Measurements from ENCODE around the gene INPP4B.
"Not testable (repeated sequence)": the region's sequence is repeated elsewhere in the genome, so short reads cannot be mapped to it uniquely, and the experiment has no call there.

INPP4B gene

DNA sequence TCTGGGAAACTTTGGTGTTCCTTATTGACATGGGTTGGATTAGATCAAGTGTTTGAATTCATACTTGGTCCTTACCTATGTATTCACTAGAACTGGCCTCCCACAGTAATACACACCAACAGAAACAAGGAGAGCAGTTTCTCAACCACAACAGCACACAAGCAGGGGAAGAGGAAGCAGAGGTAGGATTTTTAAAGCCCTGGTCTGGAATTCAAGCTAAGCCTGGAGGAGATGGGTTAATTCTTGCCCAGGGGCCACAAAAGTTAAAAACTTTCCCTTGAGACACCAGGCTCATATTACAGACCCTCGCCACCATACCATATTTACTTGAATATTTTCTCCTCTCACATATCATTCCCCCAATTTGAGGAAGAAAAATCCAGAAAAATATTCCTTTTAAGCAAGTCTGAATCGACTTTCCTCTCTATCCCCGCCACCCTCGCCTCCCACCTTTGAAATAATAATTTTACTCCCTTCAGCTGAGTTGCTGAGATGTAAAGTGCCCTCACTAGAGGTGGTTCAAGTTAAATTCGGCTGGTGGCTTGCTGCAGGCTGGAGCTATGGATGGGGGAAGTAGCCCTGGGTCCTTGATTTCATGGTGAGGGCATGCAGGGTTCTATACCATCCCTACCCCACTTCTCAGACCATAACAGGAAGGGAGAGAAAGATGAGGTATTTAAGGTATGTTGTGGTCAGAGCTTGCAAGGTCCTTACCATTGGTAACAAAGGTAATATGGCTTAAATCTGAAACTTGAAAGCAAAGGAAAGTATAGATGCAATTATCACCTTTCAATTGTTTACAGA lies 440.2 kb downstream of the INPP4B start:
- no peak for DNase-seq

DNA sequence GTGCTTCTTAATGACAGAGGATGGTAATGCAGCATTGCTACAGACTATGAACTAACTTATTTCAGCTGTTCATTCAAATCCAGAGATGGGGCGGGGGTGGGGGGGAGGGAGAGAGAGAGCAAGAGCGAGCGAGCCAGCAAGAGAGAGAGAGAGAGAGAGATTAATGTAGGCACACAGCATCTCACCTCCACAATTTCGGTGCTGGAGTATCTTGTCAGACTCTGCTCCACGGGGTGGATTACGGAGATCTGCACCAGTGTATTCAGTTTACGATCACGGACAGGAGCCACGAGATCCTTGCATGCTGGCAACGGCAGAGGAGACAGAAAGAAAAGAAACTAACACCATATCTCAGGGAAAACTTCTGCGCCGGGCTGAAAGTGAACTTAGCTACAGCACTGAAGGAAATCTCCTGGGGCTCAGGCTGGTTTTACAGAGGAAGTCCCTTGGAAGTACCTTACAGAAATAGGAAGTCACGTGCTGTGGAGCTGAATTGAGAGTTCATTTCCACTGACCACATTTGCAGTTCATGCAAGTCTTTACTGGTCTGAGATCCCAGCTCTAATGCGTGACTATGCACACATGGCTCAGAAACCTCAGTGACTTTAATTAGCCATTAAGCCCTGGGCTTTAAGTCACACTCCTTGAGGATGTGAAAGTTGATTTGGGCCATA lies 440.9 kb downstream of the INPP4B start:
- DNase-seq, result peak; percentile 41

DNA sequence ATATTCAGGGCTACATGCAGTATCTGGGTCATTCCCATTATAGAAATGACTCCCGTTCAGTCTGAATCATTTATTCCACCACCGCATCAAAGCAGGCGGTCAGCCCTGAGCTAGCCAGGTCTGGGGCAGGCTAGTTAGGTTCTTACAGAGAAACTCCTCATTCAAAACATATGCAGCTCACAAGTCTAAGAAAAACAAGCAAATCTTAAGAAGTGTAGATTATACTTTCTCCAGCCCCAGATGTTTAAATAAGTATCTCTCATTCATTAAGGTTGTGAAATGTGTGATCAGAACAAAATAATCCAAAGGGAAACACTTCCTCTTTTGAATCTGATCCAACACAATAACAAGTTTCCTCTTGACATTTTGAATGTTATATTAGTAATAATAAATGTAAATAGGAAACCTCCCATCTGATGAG lies 441.9 kb downstream of the INPP4B start:
- no peak for DNase-seq

DNA sequence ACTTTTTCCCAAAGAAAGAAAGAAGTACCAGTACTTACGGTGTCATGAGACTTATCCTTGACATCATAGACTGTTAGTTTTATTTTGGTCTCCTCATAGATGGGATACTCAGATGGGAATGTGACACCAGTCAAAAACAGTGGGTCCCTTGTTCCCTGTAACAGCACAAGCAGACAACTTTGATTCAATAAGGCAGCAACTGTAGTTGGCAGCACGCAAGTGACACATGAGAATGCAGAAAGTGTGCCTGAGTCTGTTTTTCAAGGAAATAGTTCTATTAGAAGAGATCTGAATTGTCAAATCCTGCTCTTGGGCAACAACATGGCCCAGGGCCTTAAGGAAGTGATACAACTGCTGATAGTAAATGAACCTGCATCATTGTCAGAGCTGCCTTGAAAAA lies 443.2 kb downstream of the INPP4B start:
- no peak for DNase-seq

DNA sequence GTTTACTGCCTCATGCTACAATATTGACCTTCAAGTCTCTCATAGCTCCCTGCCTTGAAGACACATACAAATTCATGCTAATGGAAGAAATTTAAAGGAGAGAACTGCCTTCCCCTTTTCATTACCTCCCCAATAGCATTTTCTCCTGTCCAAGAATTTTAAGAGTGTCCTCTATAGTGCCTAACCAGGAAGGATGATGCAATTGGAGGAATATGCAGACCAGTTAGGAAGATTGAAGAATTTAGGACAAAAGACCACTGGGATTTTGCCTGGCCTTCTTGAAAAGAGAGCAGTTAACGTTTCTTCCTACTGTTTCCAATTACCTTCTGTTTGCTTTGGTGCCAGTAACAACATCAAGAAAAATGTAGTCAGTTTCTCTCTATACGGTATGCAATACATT lies 443.9 kb downstream of the INPP4B start:
- no peak for DNase-seq

DNA sequence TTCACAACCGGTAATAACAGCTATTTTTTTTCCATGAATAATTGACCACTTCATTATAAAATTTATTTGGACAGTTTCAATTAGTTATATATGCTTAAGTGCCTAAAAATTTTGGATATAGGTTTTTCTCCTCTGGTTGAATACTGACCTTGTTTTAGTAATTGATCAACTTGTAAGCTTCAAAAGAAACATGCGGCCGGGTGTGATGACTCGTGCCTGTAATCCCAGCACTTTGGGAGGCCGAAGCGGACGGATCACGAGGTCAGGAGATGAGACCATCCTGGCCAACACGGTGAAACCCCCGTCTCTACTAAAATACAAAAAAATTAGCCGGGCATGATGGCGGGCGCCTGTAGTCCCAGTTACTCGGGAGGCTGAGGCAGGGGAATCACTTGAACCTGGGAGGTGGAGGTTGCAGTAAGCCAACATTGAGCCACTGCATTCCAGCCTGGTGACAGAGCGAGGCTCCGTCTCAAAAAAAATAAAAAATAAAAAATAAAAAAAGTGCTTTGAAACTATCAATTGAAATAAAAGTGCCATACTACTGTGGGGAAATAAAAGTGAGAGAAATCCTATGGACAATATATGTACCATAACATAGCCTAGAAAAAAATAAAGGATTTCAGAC lies 448.6 kb downstream of the INPP4B start:
- DNase-seq, result not testable (repeated sequence)

DNA sequence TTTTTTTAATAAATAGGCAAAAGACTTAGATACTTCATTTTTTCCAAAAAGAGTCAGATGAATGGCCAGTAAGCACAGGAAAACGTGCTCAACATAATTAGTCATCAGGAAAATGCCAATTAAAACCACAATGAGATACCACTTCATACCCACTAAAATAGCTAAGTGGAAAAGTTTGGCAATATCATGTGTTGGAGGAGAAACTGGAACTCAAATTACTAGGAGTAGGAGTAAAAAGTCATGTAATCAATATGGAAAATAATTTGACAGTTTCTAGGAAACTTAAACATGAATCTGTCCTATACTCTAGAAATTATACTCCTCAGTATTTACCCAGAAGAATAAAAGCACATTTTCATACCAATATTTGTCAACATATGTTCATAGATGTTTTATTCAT lies 449.8 kb downstream of the INPP4B start:
- DNase-seq, result no peak

DNA sequence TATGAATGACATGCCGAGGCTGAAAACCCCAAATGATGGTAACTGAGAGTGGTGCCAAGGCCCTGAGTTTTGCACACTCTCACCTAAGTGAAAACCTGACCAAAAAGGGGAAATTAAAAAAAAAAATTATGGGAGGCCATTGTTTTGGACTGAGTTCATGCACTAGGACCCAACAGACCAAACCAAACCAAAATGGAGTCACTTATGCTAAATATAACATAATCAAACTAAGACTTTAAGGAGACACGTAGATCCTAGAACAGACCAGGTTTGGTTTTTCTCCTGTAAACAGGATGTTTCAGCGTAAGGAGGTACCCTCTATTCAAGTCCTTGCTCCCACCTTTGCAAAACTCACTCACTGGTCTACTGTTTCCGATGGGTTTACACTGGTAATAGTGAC lies 453.0 kb downstream of the INPP4B start:
- no peak for DNase-seq

DNA sequence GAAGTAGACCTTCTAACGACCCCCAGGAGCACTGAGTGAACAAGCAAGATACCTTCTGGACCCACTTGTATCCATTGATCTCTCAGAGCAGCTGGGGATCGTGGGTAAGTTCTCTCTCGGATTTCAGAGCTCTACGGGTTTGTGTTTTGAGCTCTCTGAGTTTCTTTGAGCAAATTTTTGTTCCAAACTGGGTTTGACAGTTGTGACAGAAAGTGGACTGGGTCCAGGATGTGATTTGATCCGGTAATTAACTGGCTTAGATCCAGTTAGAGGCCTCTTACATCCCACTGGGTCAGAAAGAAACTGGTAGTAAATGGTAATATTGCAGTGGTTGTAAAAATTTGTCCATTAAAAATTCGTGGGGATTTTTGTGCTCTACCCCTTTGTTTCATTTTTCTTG lies 459.2 kb downstream of the INPP4B start:
- no peak for DNase-seq

DNA sequence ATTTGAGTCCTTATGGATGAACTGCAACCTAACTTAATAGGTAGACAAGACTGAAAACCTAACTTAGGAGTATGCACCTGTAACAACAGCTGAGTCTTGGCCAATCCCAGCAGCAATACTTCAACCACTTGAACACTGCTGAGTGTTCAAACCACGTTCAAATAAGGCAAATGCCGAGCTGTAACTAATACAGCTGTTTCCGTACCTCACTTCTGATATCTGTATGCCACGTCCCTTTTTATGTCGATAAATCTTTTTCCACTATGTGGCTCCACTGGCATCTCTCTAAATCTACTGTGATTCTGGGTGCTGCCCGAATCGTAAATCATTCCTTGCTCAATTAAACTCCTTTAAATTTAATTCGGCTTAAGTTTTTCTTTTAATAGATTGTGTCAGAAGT lies 459.7 kb downstream of the INPP4B start:
- DNase-seq, result no peak

DNA sequence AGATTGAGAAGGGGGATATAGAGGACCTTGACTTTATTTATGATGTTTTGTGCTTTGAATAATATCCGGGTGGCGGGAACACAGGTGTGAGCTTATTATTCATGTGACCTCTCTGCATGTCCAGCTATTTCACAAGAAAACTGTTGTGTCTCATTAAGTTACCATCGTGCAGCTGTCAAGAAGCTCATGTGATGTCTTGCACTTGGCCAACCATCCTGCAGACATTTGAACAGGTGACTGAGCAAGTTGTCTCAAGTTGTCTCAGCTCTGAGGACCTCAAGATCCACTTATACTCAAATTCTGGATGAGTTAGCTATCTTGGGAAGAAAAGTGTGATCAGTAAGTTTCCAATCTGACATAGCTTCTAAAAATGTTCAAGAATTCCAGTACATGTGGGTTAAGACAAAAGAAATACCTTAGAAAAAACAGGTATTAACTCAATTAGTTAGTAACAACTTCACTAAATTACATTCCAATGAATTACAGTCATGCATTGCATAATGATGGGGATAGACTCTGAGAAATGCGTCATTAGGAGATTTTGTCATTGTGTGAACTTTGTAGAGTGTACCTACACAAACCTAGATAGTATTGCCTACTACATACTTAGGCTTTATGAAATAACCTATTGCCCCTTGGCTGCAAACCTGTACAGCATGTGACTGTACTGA lies 462.2 kb downstream of the INPP4B start:
- no peak for DNase-seq

DNA sequence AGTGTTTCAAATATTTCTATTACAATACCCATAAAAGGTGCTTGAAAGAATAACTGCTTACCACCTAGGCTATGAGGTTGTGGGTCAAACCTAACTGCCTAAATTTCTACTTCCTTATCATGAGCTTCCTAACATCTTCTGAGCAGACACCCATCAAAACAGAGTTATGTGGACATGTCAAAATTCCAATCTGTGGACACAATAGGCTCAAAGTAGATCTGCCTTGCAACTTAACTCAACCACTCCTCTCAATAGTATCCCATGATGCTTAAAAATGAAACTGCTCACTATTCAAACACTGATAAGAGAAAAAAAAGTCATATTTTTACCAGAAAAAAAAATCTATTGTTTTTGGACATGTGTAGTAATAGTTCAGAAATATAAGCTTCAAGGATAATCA lies 462.7 kb downstream of the INPP4B start:
- no peak for DNase-seq

DNA sequence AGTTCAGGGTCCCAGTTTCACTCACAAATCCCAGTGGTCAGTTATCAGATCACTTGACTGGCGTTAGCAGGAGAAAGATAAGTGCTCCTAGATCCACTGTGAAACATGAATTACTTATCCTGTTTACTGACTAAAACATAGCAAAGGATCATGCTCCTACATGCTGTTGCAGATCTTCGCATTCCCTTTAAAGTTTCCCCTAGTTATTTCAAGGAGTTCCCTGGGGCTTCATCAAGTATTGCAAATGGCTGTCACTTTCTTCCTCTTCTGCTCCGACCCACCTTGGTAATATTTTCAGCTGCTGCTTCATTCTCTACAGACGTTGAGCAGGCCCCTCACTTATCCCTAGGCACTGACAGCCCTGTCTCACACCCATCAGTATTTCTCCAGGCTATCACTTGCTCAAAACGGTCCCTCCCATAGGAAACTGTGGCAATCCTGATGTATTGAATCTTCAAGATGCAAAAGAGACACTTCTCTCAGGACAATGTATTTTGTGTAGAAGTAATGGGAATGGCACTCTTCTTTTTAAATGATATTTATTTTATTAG lies 466.0 kb downstream of the INPP4B start:
- DNase-seq, result no peak

DNA sequence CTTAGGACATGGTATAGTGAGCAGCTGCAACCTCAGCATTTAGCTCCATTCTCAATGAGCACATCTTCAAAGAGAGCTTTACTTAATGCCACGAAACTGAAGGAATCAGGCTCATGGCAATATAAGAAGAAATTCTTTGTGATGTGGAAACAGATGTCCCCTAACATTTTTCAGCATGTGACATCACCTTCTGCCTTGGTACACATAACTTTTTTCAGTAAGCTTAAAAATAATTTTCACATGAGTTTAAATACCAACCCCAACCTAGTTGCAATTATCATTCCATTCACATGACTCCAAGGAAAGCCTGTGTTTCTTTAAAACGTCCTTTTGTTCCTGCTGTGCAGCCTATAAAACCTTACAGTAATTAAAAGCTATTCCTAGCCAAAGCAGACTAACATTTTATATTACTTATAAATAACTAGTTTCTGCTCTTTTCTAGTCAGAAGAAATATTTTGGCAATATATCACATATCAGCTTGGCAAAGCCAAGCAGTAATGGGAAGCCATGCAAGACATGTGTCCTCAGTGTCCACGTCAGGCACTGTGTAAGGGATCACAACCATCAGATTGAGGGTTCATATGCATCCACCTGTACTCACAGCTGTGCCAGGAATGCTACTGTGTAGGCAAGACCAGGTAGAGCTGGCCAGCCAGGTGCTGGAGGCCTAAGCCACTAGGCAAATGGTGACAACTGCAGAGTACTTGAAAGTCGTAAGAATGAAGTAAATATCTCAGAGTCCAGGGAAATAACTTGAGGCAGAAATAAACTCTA lies 466.6 kb downstream of the INPP4B start:
- DNase-seq, result no peak

DNA sequence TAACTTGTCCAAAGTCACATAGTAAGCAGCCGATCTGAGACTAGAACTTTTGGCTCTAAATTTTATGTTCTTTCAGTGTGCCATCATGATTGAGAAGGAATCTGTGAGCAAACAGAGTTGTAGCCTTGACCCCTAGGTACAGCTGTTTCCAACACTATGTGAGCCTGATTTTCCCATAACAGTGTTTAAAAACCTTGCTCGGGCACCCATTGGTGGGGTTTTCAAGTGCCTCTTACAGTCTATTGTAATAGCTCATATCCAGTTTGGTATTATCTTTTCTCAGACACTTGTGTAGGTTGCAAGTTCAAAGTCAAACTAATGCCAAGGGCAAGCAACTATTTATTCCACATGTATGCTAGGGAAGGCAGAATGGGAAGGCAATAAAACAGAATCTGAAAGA lies 467.9 kb downstream of the INPP4B start:
- DNase-seq, result no peak

DNA sequence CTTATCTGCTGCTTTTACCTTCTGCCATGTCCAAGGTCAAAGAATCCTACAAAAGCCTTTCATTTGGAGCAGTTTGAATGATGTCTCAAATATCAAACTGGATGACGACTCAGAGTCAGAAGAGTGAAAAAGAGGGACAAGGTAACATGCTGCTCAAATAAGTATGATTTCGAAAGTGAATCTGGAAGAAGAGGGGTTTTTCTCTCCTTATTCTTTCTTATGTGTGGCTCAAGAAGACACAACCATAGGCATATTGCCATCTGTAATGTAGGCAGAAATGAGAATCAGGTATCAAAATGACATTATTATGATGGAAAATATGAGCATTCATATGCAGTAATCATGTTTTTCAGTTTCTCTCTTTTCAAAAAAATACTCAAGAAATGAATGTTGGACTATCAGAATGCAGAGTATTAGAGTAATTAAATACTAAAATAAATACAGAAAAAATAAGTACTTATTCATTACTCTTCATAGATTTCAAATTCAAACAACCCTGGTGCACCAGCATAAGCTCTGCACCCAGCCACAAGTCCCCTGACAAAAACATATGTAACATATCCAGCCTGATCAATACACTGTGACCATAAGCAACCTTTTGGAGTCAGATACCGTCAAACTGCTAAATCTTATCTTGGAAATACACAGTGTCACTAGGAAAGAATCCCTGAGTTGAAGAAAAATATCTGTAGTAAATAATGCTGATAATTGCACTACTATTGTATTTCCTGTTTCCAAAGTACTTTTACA lies 468.6 kb downstream of the INPP4B start:
- DNase-seq, result no peak

DNA sequence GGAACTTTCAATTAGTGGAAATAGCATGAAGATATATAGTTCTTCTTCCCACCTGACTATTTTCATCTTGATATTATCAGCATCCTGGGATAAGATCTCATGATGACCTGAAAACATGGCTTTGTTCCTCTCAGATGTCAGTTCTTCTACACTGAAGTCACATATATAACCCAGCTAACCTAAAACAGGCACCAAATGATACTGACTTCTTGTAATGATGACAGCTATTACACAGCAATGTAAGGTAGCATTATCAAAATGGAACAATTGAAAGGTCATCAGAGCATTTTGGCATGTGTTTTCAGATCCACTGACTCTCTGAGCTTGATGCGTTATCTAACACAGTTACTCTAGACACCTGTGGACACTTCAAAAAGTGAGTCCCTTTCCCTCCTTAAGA lies 469.9 kb downstream of the INPP4B start:
- DNase-seq, result no peak

DNA sequence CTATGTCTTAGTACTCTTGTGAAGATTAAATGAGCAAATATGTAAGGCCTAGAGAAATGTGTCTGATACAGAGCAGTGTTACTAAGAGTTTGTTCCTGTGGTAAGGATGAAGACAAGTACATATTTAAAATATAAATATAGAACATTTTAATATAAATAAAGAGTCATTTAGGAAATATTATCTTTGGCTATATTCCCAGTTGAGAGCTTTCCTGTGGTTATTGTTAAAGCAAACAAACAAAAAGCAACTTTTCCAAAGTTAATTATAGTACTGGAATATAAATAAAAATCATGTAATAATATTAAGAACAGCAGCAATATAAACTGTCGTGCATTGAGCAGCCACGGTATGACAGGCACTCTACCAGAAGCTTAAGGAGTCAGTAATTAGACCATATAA lies 472.5 kb downstream of the INPP4B start:
- DNase-seq, result no peak

DNA sequence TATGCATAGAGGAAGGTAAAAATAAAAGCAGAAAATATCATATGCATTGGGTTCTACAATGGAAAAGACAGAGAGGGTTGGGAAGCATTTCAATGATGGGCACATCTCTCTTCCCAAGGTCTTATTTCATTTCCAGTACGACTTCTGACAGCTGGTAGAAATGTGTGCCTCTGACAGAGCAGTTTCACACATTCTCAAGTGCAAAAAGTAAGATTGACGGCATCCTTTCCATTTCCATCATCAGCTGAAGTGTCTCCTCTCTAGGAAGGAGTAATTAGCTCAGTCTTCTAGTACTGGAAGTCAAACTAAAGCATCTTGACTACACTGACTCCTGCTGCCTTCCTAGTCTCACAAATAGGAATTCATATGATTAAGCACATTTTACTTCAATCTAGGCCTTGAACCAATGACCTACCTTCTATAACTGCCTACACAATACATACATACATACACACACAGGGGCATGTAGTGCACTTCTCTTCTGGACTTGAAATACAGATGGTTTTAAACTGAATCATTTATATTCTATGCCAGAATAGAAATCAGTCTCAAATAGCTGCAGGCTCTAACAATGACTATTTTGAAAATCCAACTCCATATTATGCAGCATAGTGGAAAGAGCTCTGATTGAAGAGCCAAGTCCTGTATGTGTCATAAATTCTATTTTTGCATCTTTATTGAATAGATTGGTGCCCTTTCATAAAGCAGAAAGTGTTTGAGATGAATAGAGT lies 473.4 kb downstream of the INPP4B start:
- DNase-seq, result no peak

DNA sequence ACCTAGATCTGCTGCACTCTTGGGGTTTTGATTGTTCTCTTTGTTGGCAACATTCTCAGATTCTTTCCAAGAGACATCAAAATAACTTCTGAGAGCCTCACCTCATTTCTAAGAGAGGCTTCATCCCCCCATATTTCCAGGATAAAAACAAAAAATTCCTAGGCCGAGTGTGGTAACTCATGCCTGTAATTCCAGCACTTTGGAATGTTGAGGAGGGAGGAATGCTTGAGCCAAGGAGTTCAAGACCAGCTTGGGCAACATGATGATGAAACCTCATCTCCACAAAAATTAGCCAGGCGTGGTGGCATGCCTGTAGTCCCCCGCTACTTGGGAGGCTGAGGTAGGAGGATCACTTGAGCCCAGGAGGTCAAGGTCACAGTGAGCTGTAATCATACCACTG lies 477.0 kb downstream of the INPP4B start:
- DNase-seq, result no peak
